GM19025 (cell line): ENCODE results near the gene EIF2AK3.

ENCODE experiments used
- ATAC-seq: cut with Tn5 transposase; IDR thresholded peaks from one replicate; pipeline ENCODE4 v1.9.1; 2021; ENCODE audit warnings: mild to moderate bottlenecking, low read depth, moderate library complexity; ENCODE audit not compliant: unreplicated experiment

The EIF2AK3 gene

GRCh38 chr2:88601286-88601685, 26.0 kb downstream of the EIF2AK3 start:
- no peak for ATAC-seq

- ATAC-seq: peak; percentile 99
Measured at GRCh38 chr2:88600038-88600465, 27.2 kb downstream of the EIF2AK3 start.

GRCh38 chr2:88599527-88599926, 27.7 kb downstream of the EIF2AK3 start:
- ATAC-seq: no peak

- no peak for ATAC-seq
Measured at GRCh38 chr2:88597168-88597567, 30.1 kb downstream of the EIF2AK3 start.

- ATAC-seq: no peak
Measured at GRCh38 chr2:88596141-88596830, 31.0 kb downstream of the EIF2AK3 start.

- ATAC-seq: no peak
Measured at GRCh38 chr2:88591698-88592097, 35.6 kb downstream of the EIF2AK3 start.

GRCh38 chr2:88590998-88591613, 36.2 kb downstream of the EIF2AK3 start:
- peak; percentile 73 for ATAC-seq

- ATAC-seq: no peak
Measured at GRCh38 chr2:88585969-88586368, 41.3 kb downstream of the EIF2AK3 start.

GRCh38 chr2:88582030-88582429, 45.2 kb downstream of the EIF2AK3 start:
- ATAC-seq: no peak

GRCh38 chr2:88580088-88580487, 47.2 kb downstream of the EIF2AK3 start:
- no peak for ATAC-seq

- ATAC-seq: no peak
Measured at GRCh38 chr2:88575630-88576029, 51.6 kb downstream of the EIF2AK3 start.

- no peak for ATAC-seq
Measured at GRCh38 chr2:88575051-88575450, 52.2 kb downstream of the EIF2AK3 start.

GRCh38 chr2:88574445-88574844, 52.8 kb downstream of the EIF2AK3 start:
- ATAC-seq: peak; percentile 68

GRCh38 chr2:88568179-88568578, 59.1 kb downstream of the EIF2AK3 start:
- no peak for ATAC-seq

GRCh38 chr2:88564402-88564801, 62.9 kb downstream of the EIF2AK3 start:
- no peak for ATAC-seq

- no peak for ATAC-seq
Measured at GRCh38 chr2:88563129-88563528, 64.1 kb downstream of the EIF2AK3 start.

GRCh38 chr2:88561646-88562388, 65.4 kb downstream of the EIF2AK3 start:
- ATAC-seq: peak; percentile 52

GRCh38 chr2:88560619-88561307, 66.5 kb downstream of the EIF2AK3 start:
- no peak for ATAC-seq

GRCh38 chr2:88557290-88557689, 70.0 kb downstream of the EIF2AK3 start:
- no peak for ATAC-seq

- no peak for ATAC-seq
Measured at GRCh38 chr2:88556026-88556425, 71.2 kb downstream of the EIF2AK3 start.

GRCh38 chr2:88554189-88554588, 73.1 kb downstream of the EIF2AK3 start:
- ATAC-seq: no peak
